SK-N-SH (cell line): ENCODE results near the gene PKNOX1. TPM values are rescaled to one million over a fixed set of nuclear protein-coding genes. Genes with fewer than 3 reads are reported as not detected.
A peak's percentile ranks its signal among the peaks of the same experiment; 100 is the strongest.

Experiments
- CTCF ChIA-PET: fragments of 300-600, 350-600 bp; formaldehyde crosslinking; extraction: SDS; loops from one replicate; lab custom pipeline; 2021; lab: Yijun Ruan, JAX
- POLR2A ChIA-PET: fragments of 350-600 bp; sonication (Branson Sonifier 250); formaldehyde crosslinking; extraction: SDS; loops from one replicate; lab custom pipeline; 2020; ENCODE audit warnings: antibody characterized with exemption, inconsistent platforms; lab: Yijun Ruan, JAX
- DNase-seq: peaks from one replicate; pipeline ENCODE4 v3.0.0; 2012
- H2AFZ ChIP-seq: fragments of 200-600 bp; sonication (generic); 2 replicates; pipeline ENCODE4 v1.8.1; 2016; ENCODE audit warnings: antibody characterized with exemption, mild to moderate bottlenecking, low read depth
- H3F3A ChIP-seq: fragments of 200-600 bp; sonication (generic); replicated peaks from 2 replicates; pipeline ENCODE3; 2016; ENCODE audit warnings: antibody characterized with exemption, mild to moderate bottlenecking; ENCODE audit not compliant: insufficient read depth
- H3K27ac ChIP-seq, 2 experiments: fragments of 200-500 bp in 1 of 2; fragments of 200-600 bp in 1 of 2; sonication (Bioruptor generic) in 1 of 2; sonication (generic), shearing (Covaris generic) in 1 of 2; 2 replicates each; pipeline versions ENCODE4 v1.5.1 to v1.6.1; 2014 to 2016; ENCODE audit warnings: low read depth in 2 of 2, inconsistent platforms in 1 of 2, low read length in 1 of 2, mild to moderate bottlenecking in 1 of 2, mixed read lengths in 1 of 2
- H3K27me3 ChIP-seq: fragments of 200-600 bp; sonication (generic), shearing (Covaris generic); 2 replicates; pipeline ENCODE4 v1.6.1; 2016; ENCODE audit warnings: mixed run types; ENCODE audit not compliant: insufficient read depth
- H3K36me3 ChIP-seq, 2 experiments: fragments of 200-500 bp in 1 of 2; fragments of 200-600 bp in 1 of 2; sonication (Bioruptor generic) in 1 of 2; sonication (generic) in 1 of 2; replicated peaks in 1 of 2; 2 replicates each; pipeline versions ENCODE3 to v1.5.1; 2014 to 2016; ENCODE audit warnings: low read length in 1 of 2, mild to moderate bottlenecking in 1 of 2; ENCODE audit not compliant: insufficient read depth in 2 of 2, control insufficient read depth in 1 of 2
- H3K4me1 ChIP-seq, 2 experiments: fragments of 200-500 bp in 1 of 2; fragments of 200-600 bp in 1 of 2; sonication (Bioruptor generic) in 1 of 2; sonication (generic), shearing (Covaris generic) in 1 of 2; 2 replicates each; pipeline versions ENCODE4 v1.5.1 to v1.6.1; 2014 to 2016; ENCODE audit warnings: low read depth in 1 of 2, low read length in 1 of 2, mixed run types in 1 of 2; ENCODE audit not compliant: insufficient read depth in 2 of 2, control insufficient read depth in 1 of 2
- H3K4me2 ChIP-seq: fragments of 200-600 bp; sonication (generic), shearing (Covaris generic); 2 replicates; pipeline ENCODE4 v1.6.1; 2017; ENCODE audit warnings: mixed run types
- H3K4me3 ChIP-seq, 2 experiments: fragments of 200-500 bp in 1 of 2; fragments of 200-600 bp in 1 of 2; sonication (Bioruptor generic) in 1 of 2; sonication (generic), shearing (Covaris generic) in 1 of 2; 2 replicates each; pipeline versions ENCODE4 v1.5.1 to v1.8.1; 2014 to 2016; ENCODE audit warnings: low read depth in 2 of 2, inconsistent platforms in 1 of 2, low read length in 1 of 2, mild to moderate bottlenecking in 1 of 2, mixed read lengths in 1 of 2, moderate library complexity in 1 of 2
- H3K79me2 ChIP-seq: fragments of 200-600 bp; sonication (generic); 2 replicates; pipeline ENCODE4 v1.8.1; 2017; ENCODE audit warnings: mild to moderate bottlenecking; ENCODE audit not compliant: insufficient read depth
- H3K9ac ChIP-seq: fragments of 200-600 bp; sonication (generic); 2 replicates; pipeline ENCODE4 v1.6.1; 2017; ENCODE audit warnings: mixed run types
- H3K9me2 ChIP-seq: fragments of 200-600 bp; sonication (generic); 2 replicates; pipeline ENCODE4 v1.6.1; 2017; ENCODE audit warnings: mixed run types
- H3K9me3 ChIP-seq: fragments of 200-600 bp; sonication (generic); 2 replicates; pipeline ENCODE4 v1.6.1; 2017; ENCODE audit warnings: mixed run types, mild to moderate bottlenecking, moderate library complexity
- H4K20me1 ChIP-seq: fragments of 200-600 bp; sonication (generic); 2 replicates; pipeline ENCODE4 v1.6.1; 2017; ENCODE audit warnings: mild to moderate bottlenecking, mixed run types; ENCODE audit not compliant: insufficient read depth
- ELF1 ChIP-seq: IDR thresholded peaks from 2 replicates; pipeline ENCODE4 v1.4.0; 2012
- EZH2phosphoT487 ChIP-seq: fragments of 200-600 bp; sonication (generic); IDR thresholded peaks from 2 replicates; pipeline ENCODE4 v1.6.1; 2017; ENCODE audit warnings: low read depth, mixed run types, mild to moderate bottlenecking, antibody characterized with exemption, moderate library complexity, borderline replicate concordance
- FOSL2 ChIP-seq: IDR thresholded peaks from 2 replicates; pipeline ENCODE4 v1.4.0; 2012; ENCODE audit warnings: low read depth, mild to moderate bottlenecking, moderate library complexity, borderline replicate concordance
- FOXJ3 ChIP-seq: sonication (generic); formaldehyde crosslinking; IDR thresholded peaks from 2 replicates; pipeline ENCODE4 v1.5.1; 2020; ENCODE audit warnings: mild to moderate bottlenecking, missing genetic modification reagents
- NFIC ChIP-seq: IDR thresholded peaks from 2 replicates; pipeline ENCODE4 v1.4.0; 2012; ENCODE audit warnings: borderline replicate concordance
- NRF1 ChIP-seq: IDR thresholded peaks from 2 replicates; pipeline ENCODE4 v1.6.1; 2012; ENCODE audit warnings: low read depth, mild to moderate bottlenecking, low read length
- PBX3 ChIP-seq: IDR thresholded peaks from 2 replicates; pipeline ENCODE4; 2012
- POLR2AphosphoS5 ChIP-seq: IDR thresholded peaks from 2 replicates; pipeline ENCODE4 v1.6.1; 2012; ENCODE audit warnings: low read depth, low read length
- RAD21 ChIP-seq: IDR thresholded peaks from 2 replicates; pipeline ENCODE4 v1.6.1; 2012; ENCODE audit warnings: mild to moderate bottlenecking, low read length
- RCOR1 ChIP-seq: fragments of 150-350 bp; IDR thresholded peaks from 2 replicates; pipeline ENCODE4 v1.6.1; 2017; ENCODE audit warnings: antibody characterized with exemption, low read length
- TCF12 ChIP-seq: IDR thresholded peaks from 2 replicates; pipeline ENCODE4 v1.4.0; 2012
- USF1 ChIP-seq: IDR thresholded peaks from 2 replicates; pipeline ENCODE4 v1.4.0; 2012; ENCODE audit warnings: low read depth, borderline replicate concordance
- YY1 ChIP-seq: IDR thresholded peaks from 2 replicates; pipeline ENCODE4 v1.4.0; 2012; ENCODE audit warnings: low read depth, mild to moderate bottlenecking
- ZBTB33 ChIP-seq: IDR thresholded peaks from 2 replicates; pipeline ENCODE4 v1.4.0; 2012; ENCODE audit warnings: low read depth, borderline replicate concordance
- WGBS: methylation state at CpG from one replicate; pipeline ENCODE4 v1.1.6; 2017; ENCODE audit warnings: low lambda C conversion rate; 5-methylcytosine and 5-hydroxymethylcytosine counted together
- polyA plus RNA-seq, 3 experiments: library from polyadenylated mRNA; depleted of rRNA; stranded (reverse); fragments of >200 nt; gene quantifications; 2 replicates each; pipeline ENCODE4 v1.2.3, GENCODE V29; 2012
- TF ChIP-seq, protein P1 (sequence below): IDR thresholded peaks from 2 replicates; pipeline ENCODE4 v1.6.1; 2012; ENCODE audit warnings: mild to moderate bottlenecking, low read depth, low read length, moderate library complexity
- TF ChIP-seq, protein P2 (sequence below): fragments of 150-350 bp; IDR thresholded peaks from 2 replicates; pipeline ENCODE4 v1.6.1; 2017; ENCODE audit warnings: antibody characterized with exemption, low read length, low read depth, borderline replicate concordance
- TF ChIP-seq, protein P3 (sequence below): fragments of 150-350 bp; IDR thresholded peaks from 2 replicates; pipeline ENCODE4 v1.6.1; 2016; ENCODE audit warnings: mild to moderate bottlenecking, low read depth, low read length

The PKNOX1 gene
- polyA plus RNA-seq, 1 of the 3 experiments (the other 2 are of a cell fraction) = 21.7 TPM

GRCh38 chr21:42971897-42972275, 2.5 kb upstream of the PKNOX1 start:
- 40% methylated on average over 1 of the region's 3 CpGs for WGBS
- Histone ChIP-seq H3K4me2 (no peak overlapping the region), H3K9me3 (0 out of 2 replicates have a peak, but pooled peaks cover under 1% of the 10 kb centered on the region), H2AFZ (no peak overlapping the region), H3K9me2 (no peaks in the 10 kb centered on the region), H3F3A (peaks cover 3% of the 10 kb centered on the region), H3K36me3 (peaks cover 0 to 4% of the 10 kb centered on the region in 2 experiments), H3K4me3 (no peak overlapping the region), H3K9ac (no peak overlapping the region), H3K27me3 (no peaks in the 10 kb centered on the region), H3K4me1 (peaks cover 0 to 9% of the 10 kb centered on the region in 2 experiments; a peak in 1 of 4 replicates), H3K79me2 (peaks cover 14% of the 10 kb centered on the region), H3K27ac (no peak overlapping the region), H4K20me1 (no peaks in the 10 kb centered on the region)
- TF ChIP-seq, protein P1, sequence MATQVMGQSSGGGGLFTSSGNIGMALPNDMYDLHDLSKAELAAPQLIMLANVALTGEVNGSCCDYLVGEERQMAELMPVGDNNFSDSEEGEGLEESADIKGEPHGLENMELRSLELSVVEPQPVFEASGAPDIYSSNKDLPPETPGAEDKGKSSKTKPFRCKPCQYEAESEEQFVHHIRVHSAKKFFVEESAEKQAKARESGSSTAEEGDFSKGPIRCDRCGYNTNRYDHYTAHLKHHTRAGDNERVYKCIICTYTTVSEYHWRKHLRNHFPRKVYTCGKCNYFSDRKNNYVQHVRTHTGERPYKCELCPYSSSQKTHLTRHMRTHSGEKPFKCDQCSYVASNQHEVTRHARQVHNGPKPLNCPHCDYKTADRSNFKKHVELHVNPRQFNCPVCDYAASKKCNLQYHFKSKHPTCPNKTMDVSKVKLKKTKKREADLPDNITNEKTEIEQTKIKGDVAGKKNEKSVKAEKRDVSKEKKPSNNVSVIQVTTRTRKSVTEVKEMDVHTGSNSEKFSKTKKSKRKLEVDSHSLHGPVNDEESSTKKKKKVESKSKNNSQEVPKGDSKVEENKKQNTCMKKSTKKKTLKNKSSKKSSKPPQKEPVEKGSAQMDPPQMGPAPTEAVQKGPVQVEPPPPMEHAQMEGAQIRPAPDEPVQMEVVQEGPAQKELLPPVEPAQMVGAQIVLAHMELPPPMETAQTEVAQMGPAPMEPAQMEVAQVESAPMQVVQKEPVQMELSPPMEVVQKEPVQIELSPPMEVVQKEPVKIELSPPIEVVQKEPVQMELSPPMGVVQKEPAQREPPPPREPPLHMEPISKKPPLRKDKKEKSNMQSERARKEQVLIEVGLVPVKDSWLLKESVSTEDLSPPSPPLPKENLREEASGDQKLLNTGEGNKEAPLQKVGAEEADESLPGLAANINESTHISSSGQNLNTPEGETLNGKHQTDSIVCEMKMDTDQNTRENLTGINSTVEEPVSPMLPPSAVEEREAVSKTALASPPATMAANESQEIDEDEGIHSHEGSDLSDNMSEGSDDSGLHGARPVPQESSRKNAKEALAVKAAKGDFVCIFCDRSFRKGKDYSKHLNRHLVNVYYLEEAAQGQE = no peak
- no peak for TF ChIP-seq RCOR1
- no peak for TF ChIP-seq PBX3
- TF ChIP-seq NFIC = no peak
- TF ChIP-seq ELF1 = no peak
- no peak for TF ChIP-seq YY1
- TF ChIP-seq FOSL2 = no peak
- TF ChIP-seq RAD21 = no peak
- no peak for TF ChIP-seq EZH2phosphoT487
- TF ChIP-seq NRF1 = no peak
- TF ChIP-seq USF1 = no peak
- CTCF ChIA-PET = no interaction called here
- POLR2A ChIA-PET = no interaction called here
- no peak for DNase-seq

DNA sequence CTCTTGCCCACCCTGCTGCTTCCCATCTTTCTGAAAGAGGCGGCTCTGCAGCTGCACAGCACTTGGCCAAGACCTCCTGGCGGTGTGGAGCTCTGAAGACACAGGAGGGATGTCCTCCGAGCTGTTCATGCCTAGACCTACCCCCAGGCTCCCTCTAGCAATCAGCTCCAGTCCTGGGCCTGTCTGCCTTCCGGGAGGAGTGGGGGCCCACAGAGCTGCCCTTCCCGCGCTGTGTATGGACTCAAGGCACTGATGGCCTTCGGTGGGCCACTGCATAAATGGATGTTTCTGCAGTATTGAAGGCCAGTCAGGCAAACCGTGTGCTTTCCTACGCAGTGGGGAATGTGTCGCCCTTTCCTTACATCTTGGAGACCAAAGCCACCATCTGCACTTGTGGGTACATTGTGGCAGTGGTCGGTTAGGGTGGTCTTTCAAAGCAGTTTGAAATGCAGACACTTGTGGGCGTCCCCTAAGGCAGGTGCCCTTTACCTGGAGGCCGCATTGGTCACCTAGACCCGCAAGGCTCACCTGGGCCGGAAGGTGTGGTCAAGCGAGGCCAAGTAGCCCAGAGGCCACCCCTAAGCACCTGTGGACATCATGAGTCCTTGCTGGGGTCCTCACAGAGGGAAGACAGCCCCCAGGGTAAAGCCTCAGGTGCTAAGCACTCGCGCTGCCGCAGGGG, 912 bp upstream of the PKNOX1 start:
- 0 out of 2 replicates have a peak, but pooled peaks cover 4% of the 10 kb centered on the region for H3K9me3 ChIP-seq
- no peak for DNase-seq
- H3K9ac ChIP-seq = peak overlapping the region; percentile 81
- H4K20me1 ChIP-seq = no peaks in the 10 kb centered on the region
- peak overlapping the region; percentile 98 for H3K4me2 ChIP-seq
- H2AFZ ChIP-seq = peak overlapping the region; percentile 99
- ChIA-PET CTCF (no interaction called here), POLR2A (interaction anchor here (1.0 to 1.3 kb wide), 2 partner anchors 81 to 686 kb away, joined by 3 read pairs; partner anchors contain the start of genes HSF2BP and RRP1B)
- peaks cover 0 to 9% of the 10 kb centered on the region in 2 experiments; a peak in 1 of 4 replicates for H3K4me1 ChIP-seq
- peak overlapping the region; percentile 55 to 82 for H3K4me3 ChIP-seq
- H3K36me3 ChIP-seq = peaks cover 0 to 7% of the 10 kb centered on the region in 2 experiments
- WGBS = 90% methylated on average over 12 of the region's 19 CpGs
- no peaks in the 10 kb centered on the region for H3K9me2 ChIP-seq
- H3F3A ChIP-seq = peaks cover 3% of the 10 kb centered on the region
- H3K27me3 ChIP-seq = no peaks in the 10 kb centered on the region
- H3K79me2 ChIP-seq = peaks cover 29% of the 10 kb centered on the region
- H3K27ac ChIP-seq = peak overlapping the region; percentile 61 to 86; a peak in 3 of 4 replicates
- TF ChIP-seq RAD21 = no peak
- TF ChIP-seq FOXJ3 = no peak
- TF ChIP-seq TCF12 = no peak
- no peak for TF ChIP-seq NFIC
- TF ChIP-seq, protein P2, sequence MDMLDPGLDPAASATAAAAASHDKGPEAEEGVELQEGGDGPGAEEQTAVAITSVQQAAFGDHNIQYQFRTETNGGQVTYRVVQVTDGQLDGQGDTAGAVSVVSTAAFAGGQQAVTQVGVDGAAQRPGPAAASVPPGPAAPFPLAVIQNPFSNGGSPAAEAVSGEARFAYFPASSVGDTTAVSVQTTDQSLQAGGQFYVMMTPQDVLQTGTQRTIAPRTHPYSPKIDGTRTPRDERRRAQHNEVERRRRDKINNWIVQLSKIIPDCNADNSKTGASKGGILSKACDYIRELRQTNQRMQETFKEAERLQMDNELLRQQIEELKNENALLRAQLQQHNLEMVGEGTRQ = no peak
- no peak for TF ChIP-seq POLR2AphosphoS5
- TF ChIP-seq, protein P3, sequence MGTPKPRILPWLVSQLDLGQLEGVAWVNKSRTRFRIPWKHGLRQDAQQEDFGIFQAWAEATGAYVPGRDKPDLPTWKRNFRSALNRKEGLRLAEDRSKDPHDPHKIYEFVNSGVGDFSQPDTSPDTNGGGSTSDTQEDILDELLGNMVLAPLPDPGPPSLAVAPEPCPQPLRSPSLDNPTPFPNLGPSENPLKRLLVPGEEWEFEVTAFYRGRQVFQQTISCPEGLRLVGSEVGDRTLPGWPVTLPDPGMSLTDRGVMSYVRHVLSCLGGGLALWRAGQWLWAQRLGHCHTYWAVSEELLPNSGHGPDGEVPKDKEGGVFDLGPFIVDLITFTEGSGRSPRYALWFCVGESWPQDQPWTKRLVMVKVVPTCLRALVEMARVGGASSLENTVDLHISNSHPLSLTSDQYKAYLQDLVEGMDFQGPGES = no peak
- TF ChIP-seq ZBTB33 = no peak
